Activated naive CD4-positive, alpha-beta T cell treated with anti-CD3 and anti-CD28 coated beads for 36 hours (primary cell): Measurements from ENCODE around the gene TNIP2. TPM values are rescaled to one million over a fixed set of nuclear protein-coding genes. Genes with fewer than 3 reads are reported as not detected.
"Not testable (repeated sequence)": the region's sequence is repeated elsewhere in the genome, so short reads cannot be mapped to it uniquely, and the experiment has no call there.

ENCODE experiments used
- CTCF ChIA-PET: fragments of 350-600 bp; sonication (Branson Sonifier 250); formaldehyde crosslinking; loops from one replicate; lab custom pipeline; 2021; ENCODE audit warnings: antibody characterized with exemption; lab: Charles Lee
- DNase-seq: peaks from one replicate; pipeline ENCODE4 v3.0.0-alpha.2; 2020
- H3K27ac Mint-ChIP-seq: one replicate; pipeline ENCODE4 v1.8.0; 2021; ENCODE audit warnings: mild to moderate bottlenecking, mixed read lengths
- H3K27me3 Mint-ChIP-seq: one replicate; pipeline ENCODE4 v1.8.0; 2021; ENCODE audit warnings: low read depth, mixed read lengths
- H3K36me3 Mint-ChIP-seq: one replicate; pipeline ENCODE4 v1.8.0; 2021; ENCODE audit warnings: low read depth, mixed read lengths
- H3K4me1 Mint-ChIP-seq: one replicate; pipeline ENCODE4 v1.8.0; 2021; ENCODE audit warnings: low read depth, mixed read lengths
- H3K4me3 Mint-ChIP-seq: one replicate; pipeline ENCODE4 v1.8.0; 2021; ENCODE audit warnings: mild to moderate bottlenecking, moderate library complexity, mixed read lengths
- H3K9me3 Mint-ChIP-seq: one replicate; pipeline ENCODE4 v1.8.0; 2021; ENCODE audit warnings: mixed read lengths
- intact Hi-C: fragments of 100-400 bp; cut with micrococcal nuclease; formaldehyde crosslinking; loops from one replicate; pipeline ENCODE4 v1.15.1; 2023
- total RNA-seq, 2 experiments: library from RNA; stranded (reverse); gene quantifications; one replicate each; pipeline ENCODE4 v1.2.3, GENCODE V29; 2021

Gene TNIP2
- total RNA-seq, 2 experiments from 2014 or later, result 54.2 to 55.0 TPM

DNA sequence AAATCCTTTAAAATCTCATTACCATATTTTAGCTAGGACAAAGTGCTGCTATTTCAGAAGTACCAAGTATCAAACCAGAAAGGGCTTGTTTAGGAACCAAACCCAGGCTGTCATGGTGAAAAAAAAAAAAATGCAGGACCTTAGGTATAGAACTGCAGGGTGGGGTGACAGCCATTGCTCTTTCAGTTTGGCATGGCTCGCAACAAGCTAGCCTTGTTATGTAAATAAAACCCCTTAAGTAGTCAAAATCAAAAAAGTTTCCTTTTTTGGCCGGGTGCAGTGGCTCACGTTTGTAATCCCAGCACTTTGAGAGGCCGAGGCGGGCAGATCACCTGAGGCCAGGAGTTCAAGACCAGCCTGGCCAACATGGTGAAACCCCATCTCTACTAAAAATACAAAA, 24.5 kb upstream of the TNIP2 start:
- H3K4me3 Mint-ChIP-seq, H3K27me3 Mint-ChIP-seq, CTCF ChIA-PET, DNase-seq, intact Hi-C loops, H3K36me3 Mint-ChIP-seq, H3K27ac Mint-ChIP-seq: not testable (repeated sequence)
- peaks cover 17% of the 10 kb centered on the region for H3K9me3 Mint-ChIP-seq
- H3K4me1 Mint-ChIP-seq, result peaks cover 18% of the 10 kb centered on the region

DNA sequence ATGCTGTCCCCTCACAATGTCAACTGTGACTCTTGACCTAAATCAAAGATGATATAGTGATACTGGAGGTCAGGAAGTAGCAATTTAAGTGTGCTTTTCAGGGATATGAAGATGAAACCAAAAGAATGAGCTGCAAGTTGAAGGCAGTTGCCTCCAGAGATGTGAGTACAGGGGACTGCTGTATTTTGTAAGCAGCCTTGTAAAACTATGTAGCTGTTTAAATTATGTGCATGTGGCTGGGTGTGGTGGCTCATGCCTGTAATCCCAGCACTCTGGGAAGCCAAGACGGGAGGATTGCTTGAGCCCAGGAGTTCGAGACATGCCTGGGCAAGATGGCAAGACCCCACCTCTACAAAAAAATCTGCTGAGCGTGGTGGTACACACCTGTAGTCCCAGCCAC, 15.1 kb upstream of the TNIP2 start:
- Mint-ChIP-seq H3K27me3 (no peaks in the 10 kb centered on the region), H3K36me3 (no peaks in the 10 kb centered on the region), H3K4me1 (peaks cover 25% of the 10 kb centered on the region), H3K9me3 (no peaks in the 10 kb centered on the region), H3K27ac (no peak overlapping the region), H3K4me3 (no peak overlapping the region)
- intact Hi-C loops, result loop anchor here (2.0 kb wide), 1 partner anchor 42 kb away; no protein-coding TSS in a partner anchor
- DNase-seq, result no peak
- CTCF ChIA-PET, result no interaction called here

DNA sequence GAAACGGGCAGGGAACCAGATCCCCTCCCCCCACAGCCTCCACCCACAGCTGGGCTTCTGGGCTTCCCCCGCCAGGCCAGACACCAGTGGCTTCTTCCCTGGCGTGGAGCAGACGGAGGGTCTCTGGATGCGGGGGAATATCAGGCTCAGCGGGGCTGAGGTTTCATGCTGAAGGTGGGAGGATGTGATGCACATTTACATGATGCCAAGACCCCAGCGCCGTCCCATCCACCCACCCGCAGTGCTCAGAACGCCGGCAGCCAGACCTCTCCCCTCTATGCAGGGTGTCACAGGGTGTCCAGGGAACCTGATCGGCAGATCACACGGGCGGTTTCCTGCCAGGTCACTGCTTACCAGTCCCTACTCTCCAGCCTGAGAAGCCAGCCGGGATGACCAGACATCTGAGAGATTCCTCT, 12.8 kb upstream of the TNIP2 start:
- DNase-seq, result no peak
- Mint-ChIP-seq H3K27ac (no peak overlapping the region), H3K9me3 (no peaks in the 10 kb centered on the region), H3K4me1 (peaks cover 25% of the 10 kb centered on the region), H3K27me3 (no peaks in the 10 kb centered on the region), H3K4me3 (no peak overlapping the region), H3K36me3 (no peaks in the 10 kb centered on the region)
- intact Hi-C loops, result no loop called here
- CTCF ChIA-PET, result interaction anchor here (0.6 kb wide), 1 partner anchor 71 kb away, joined by 4 read pairs; no protein-coding TSS in a partner anchor

DNA sequence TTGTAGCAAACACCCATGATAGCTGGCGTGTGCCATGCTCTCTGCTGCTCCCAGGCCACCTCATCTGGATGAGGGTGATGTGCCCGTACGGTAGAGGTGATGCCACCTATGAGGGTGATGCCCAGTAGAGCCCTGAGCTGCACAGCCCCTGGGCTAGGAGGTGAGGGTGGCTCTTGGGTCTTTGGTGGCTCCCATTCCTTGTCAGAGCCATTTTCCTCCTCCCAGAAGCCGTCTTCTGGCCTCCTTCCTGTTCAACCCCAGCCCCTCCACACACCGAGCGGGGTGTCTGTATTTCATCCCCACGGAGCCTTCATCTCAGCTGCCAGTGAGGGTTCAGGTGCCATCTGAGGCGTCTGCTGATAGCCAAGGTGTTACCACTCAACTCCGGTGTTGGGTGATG, 12.0 kb upstream of the TNIP2 start:
- CTCF ChIA-PET, result interaction anchor here (1.4 kb wide), 1 partner anchor 18 kb away, joined by 3 read pairs; no protein-coding TSS in a partner anchor
- no peaks in the 10 kb centered on the region for H3K9me3 Mint-ChIP-seq
- no peak overlapping the region for H3K27ac Mint-ChIP-seq

DNA sequence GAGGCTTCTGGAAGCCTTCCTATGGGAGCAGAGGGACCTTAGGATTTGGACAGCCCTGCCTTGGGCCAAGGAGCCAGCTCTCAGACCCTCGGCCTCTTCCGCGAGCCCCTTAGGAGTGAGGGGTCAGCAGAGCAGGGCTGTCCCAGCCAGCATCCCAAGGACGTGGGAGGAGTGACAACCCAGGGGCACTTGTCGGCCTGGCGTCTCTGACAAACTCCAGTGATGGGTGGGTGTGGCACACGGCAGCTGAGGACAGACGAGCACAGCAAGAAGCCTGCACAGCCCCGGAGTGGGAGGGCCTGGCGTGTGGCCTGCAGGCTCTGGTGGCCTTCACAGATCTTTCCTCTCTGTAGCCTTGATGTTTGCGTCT, 11.6 kb upstream of the TNIP2 start:
- Mint-ChIP-seq H3K4me3 (no peak overlapping the region), H3K9me3 (no peaks in the 10 kb centered on the region), H3K36me3 (no peaks in the 10 kb centered on the region), H3K27ac (no peak overlapping the region), H3K27me3 (no peaks in the 10 kb centered on the region), H3K4me1 (peaks cover 25% of the 10 kb centered on the region)
- CTCF ChIA-PET, result interaction anchor here (1.4 kb wide), 1 partner anchor 18 kb away, joined by 3 read pairs; no protein-coding TSS in a partner anchor
- intact Hi-C loops, result no loop called here
- no peak for DNase-seq

More for the DNA sequence above, 12.0 kb upstream of the TNIP2 start:
- Mint-ChIP-seq H3K4me3 (no peak overlapping the region), H3K4me1 (peaks cover 25% of the 10 kb centered on the region), H3K27me3 (no peaks in the 10 kb centered on the region), H3K36me3 (no peaks in the 10 kb centered on the region)
- no peak for DNase-seq
- intact Hi-C loops, result no loop called here

DNA sequence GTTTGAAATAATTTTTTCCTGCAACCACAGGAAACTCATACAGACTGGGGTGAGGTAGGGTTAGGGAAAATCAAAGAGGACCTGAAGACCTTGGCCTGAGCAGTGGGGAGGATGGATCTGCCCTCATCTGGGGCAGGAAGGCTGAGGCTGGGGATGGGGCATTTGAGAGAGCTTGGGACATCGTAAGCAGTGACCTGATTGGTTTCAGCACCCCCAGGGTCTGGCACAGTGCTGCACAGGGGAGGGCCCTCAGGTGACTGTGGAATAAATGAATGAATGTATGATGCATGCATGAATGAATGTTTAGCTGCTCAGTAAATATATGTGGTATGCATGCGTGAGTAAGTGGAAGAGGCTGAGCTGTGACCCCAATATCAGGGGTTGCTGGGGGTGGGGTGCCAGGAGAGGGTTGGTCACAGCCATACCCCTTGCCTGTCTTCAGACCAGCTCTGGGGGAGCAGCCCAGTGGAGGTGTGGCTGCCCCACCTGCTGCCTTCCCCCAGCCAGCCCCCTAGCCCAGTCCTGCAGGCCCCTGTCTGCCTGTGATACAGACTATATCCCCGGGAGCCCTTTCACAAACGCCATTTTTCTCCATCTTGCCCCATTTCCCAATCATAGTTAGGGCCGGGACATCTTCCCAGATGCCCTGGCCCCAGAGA, 11.0 kb upstream of the TNIP2 start:
- intact Hi-C loops, result no loop called here
- CTCF ChIA-PET, result interaction anchor here (0.8 to 1.4 kb wide), 2 partner anchors 19 to 168 kb away, joined by 3 read pairs; no protein-coding TSS in a partner anchor
- Mint-ChIP-seq H3K4me1 (peaks cover 27% of the 10 kb centered on the region), H3K4me3 (no peak overlapping the region), H3K27me3 (no peaks in the 10 kb centered on the region), H3K9me3 (no peaks in the 10 kb centered on the region), H3K27ac (no peak overlapping the region), H3K36me3 (no peaks in the 10 kb centered on the region)
- DNase-seq, result no peak

DNA sequence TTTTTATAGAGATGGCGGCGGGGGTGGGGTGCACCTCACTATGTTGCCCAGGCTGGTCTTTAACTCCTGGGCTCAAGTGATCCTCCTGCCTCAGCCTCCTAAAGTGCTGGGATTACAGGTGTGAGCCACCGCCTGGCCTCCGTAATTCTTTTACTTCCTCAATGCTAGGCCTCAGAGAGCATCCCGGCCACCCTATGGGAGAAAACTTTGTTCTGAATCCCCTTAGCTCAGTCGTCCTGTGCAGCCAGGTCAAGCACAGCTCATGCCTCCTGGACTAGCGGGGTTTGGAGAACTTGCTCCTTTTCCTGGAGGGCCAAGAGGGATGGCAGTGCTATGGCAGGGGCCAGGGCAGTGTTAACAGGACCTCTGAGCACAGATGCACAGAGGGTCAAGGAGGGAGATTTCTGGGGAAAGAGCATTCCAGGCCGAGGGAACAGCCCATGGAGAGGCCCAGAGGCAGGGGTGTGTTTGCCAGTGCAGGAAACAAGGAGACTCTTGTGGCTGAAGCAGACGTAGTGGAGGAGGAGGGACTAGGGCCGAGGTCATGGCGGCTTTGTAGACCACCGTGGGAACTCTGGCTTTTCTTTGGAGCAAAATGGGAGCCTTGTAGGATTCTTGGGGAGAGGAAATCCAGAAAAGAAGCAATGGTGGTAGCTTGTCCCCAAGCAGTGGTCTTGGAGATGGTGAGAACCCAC, 9.8 kb upstream of the TNIP2 start:
- Mint-ChIP-seq H3K9me3 (no peaks in the 10 kb centered on the region), H3K27ac (no peak overlapping the region), H3K27me3 (no peaks in the 10 kb centered on the region), H3K4me3 (no peak overlapping the region), H3K36me3 (no peaks in the 10 kb centered on the region), H3K4me1 (peaks cover 18% of the 10 kb centered on the region)
- no peak for DNase-seq
- intact Hi-C loops, result loop anchor here (2.0 kb wide), 1 partner anchor 79 kb away; no protein-coding TSS in a partner anchor
- CTCF ChIA-PET, result no interaction called here

DNA sequence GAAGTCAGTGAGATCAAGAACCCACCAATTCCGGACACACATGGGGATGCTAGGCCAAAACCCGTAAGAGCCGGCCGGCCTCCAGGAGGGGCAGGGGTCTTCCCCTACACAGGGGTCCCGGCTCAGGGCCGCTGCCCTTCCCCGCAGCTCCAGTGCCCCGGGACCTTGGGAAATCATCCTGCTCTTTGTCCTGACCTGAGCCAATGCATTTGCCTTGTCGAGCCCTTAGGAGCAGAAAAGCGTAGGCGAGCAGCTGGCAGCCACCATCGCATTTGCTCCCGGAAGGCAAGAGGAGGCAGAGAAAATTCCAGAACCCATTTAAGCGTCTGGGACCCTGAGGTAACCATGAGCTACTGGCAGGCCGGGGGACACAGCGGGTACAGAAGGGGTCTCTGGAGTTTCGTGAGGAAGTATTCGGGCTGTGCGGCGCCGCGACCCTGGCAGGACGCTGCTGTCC, 7.4 kb upstream of the TNIP2 start:
- DNase-seq, result no peak
- CTCF ChIA-PET, result interaction anchor here (0.6 to 2.5 kb wide), 23 partner anchors 14 to 199 kb away, joined by 3 to 11 read pairs (median 4); partner anchors contain the start of genes GRK4 and NOP14
- intact Hi-C loops, result no loop called here
- Mint-ChIP-seq H3K36me3 (no peaks in the 10 kb centered on the region), H3K4me1 (peaks cover 2% of the 10 kb centered on the region), H3K4me3 (peak overlapping the region; percentile 46), H3K9me3 (no peaks in the 10 kb centered on the region), H3K27ac (no peak overlapping the region), H3K27me3 (no peaks in the 10 kb centered on the region)

DNA sequence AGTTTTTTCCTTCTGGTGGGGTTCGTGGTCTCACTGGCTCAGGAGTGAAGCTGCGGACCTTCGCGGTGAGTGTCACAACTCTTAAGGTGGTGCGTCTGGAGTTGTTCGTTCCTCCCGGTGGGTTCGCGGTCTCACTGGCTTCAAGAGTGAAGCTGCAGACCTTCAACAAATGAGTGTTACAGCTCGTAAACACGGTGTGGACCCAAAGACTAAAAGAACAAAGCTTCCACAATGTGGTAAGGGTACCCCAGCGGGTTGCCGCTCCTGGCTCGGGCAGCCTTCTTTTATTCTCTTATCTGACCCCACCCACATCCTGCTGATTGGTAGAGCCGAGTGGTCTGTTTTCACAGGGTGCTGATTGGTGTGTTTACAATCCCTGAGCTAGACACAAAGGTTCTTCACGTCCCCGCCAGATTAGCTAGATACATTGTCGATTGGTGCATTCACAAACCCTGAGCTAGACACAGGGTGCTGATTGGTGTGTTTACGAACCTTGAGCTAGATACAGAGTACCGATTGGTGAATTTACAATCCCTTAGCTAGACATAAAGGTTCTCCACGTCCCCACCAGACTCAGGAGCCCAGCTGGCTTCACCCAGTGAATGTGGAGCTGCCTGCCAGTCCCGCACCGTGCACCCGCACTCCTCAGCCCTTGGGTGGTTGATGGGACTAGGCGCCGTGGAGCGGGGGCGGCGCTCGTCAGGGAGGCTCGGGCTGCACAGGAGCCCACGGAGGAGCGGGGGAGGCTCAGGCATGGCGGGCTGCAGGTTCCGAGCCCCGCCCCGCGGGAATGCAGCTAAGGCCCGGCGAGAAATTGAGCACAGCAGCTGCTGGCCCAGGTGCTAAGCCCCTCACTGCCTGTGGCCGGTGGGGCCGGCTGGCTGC, 6.6 kb upstream of the TNIP2 start:
- intact Hi-C loops, H3K36me3 Mint-ChIP-seq, H3K27ac Mint-ChIP-seq, H3K4me1 Mint-ChIP-seq, DNase-seq, H3K4me3 Mint-ChIP-seq, H3K27me3 Mint-ChIP-seq, H3K9me3 Mint-ChIP-seq: not testable (repeated sequence)
- CTCF ChIA-PET, result interaction anchor here (0.7 to 2.5 kb wide), 15 partner anchors 16 to 275 kb away, joined by 3 to 11 read pairs (median 4); partner anchors contain the start of genes GRK4 and NOP14

DNA sequence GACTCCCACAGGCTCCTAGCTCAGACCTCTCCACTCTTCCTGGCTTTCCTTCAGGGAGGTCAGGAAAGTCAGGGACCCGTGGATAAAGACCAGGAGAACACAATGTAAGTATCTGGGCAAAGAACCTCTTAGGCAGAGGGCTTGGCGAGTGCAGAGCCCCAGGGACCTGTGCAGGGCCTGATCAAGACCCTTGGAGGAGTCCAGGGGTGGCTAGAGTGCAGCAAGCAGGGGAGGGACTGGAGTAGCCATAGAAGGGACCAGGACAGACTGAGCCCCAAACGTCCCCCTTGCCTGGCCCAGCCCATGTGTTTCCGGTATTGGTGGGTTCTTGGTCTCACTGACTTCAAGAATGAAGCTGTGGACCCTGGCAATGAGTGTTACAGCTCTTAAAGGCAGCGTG, 5.9 kb upstream of the TNIP2 start:
- H3K4me3 Mint-ChIP-seq, result no peak overlapping the region
- DNase-seq, result no peak
- peaks cover 2% of the 10 kb centered on the region for H3K4me1 Mint-ChIP-seq
- H3K27me3 Mint-ChIP-seq, result no peaks in the 10 kb centered on the region
- H3K36me3 Mint-ChIP-seq, result no peaks in the 10 kb centered on the region
- intact Hi-C loops, result no loop called here
- H3K27ac Mint-ChIP-seq, result no peak overlapping the region
- H3K9me3 Mint-ChIP-seq, result no peaks in the 10 kb centered on the region
- CTCF ChIA-PET, result interaction anchor here (0.7 to 2.5 kb wide), 6 partner anchors 42 to 276 kb away, joined by 3 to 11 read pairs (median 4); partner anchors contain the start of genes GRK4 and NOP14

DNA sequence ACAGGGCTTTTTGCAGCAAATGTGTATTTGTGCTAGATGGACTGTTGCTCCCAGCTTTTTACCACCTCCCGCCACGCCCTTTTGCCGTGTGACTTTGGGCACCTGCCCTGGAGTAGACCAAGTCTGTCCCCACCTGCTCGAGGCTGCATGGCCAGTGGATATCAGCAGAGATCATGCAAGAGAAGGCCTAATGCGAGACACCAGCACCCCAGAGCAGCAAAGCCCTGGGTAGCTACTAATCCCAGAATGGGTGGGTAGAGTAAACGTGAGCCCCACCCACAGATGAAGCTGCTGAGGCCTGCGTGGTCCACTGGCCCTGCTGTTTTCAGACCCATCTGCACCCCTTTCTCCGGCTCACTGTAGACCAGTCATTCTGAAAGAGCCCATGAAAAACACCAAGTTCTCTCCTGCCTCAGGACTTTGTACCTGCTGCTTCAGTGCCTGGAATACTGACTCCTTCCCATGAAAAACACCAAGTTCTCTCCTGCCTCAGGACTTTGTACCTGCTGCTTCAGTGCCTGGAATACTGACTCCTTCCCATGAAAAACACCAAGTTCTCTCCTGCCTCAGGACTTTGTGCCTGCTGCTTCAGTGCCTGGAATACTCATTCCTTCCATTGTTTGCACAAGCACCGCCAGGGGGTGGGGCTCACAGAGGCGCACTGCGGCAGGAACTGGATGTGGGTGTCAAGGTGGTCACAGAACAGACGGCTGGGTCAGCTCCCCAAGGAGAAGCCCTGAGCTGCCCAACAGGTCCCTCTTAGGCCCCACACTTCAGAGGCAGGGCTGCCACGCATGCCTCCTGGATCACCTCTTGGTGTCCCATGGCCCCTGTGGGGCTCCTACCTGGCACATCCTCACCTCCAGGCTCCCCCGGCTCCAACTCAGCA, 5.1 kb upstream of the TNIP2 start:
- Mint-ChIP-seq H3K36me3 (no peaks in the 10 kb centered on the region), H3K4me1 (peaks cover 5% of the 10 kb centered on the region), H3K27me3 (no peaks in the 10 kb centered on the region), H3K27ac (no peak overlapping the region), H3K9me3 (no peaks in the 10 kb centered on the region), H3K4me3 (no peak overlapping the region)
- no peak for DNase-seq
- intact Hi-C loops, result no loop called here
- CTCF ChIA-PET, result interaction anchor here (1.3 kb wide), 1 partner anchor 43 kb away, joined by 3 read pairs; no protein-coding TSS in a partner anchor
